B cell (primary cell): ENCODE data around the gene LIN54. TPM values are rescaled to one million over a fixed set of nuclear protein-coding genes. Genes with fewer than 3 reads are reported as not detected.

Experiments
- ATAC-seq: fragments of 200-7000 bp; cut with Tn5 transposase; one replicate; pipeline ENCODE4 v1.10.0; 2021; ENCODE audit warnings: low read depth, mild to moderate bottlenecking, moderate number of reproducible peaks, moderate library complexity
- CTCF ChIA-PET: fragments of 350-600 bp; sonication (Branson Sonifier 250); formaldehyde crosslinking; loops from one replicate; lab custom pipeline; 2021; ENCODE audit warnings: antibody characterized with exemption, inconsistent platforms; lab: Charles Lee
- POLR2A ChIA-PET: fragments of 350-600 bp; sonication (Branson Sonifier 250); formaldehyde crosslinking; loops from one replicate; lab custom pipeline; 2021; ENCODE audit warnings: antibody characterized with exemption; lab: Charles Lee
- DNase-seq: peaks from one replicate; pipeline ENCODE4 v3.0.0; 2013
- H2AFZ ChIP-seq: 2 replicates; pipeline ENCODE4 v1.6.1; 2012; ENCODE audit warnings: mild to moderate bottlenecking, low read depth, low read length; ENCODE audit not compliant: insufficient read depth, poor library complexity, severe bottlenecking
- H3K27ac ChIP-seq, 2 donors: 1 replicate in 1 of 2; 2 replicates in 1 of 2; pipeline ENCODE4 v1.5.1; 2012 to 2013; ENCODE audit warnings: low read length in 2 of 2, mild to moderate bottlenecking in 2 of 2, moderate library complexity in 1 of 2
- H3K27me3 ChIP-seq, 4 experiments: fragments of 200-600 bp in 1 of 4; sonication (generic) in 1 of 4; replicated peaks in 1 of 4; 1 replicate in 2 of 4; 2 replicates in 2 of 4; pipeline versions ENCODE4 v1.6.1 to v1.7.0; 2013 to 2016; ENCODE audit warnings: low read length in 3 of 4, mild to moderate bottlenecking in 2 of 4, mixed read lengths in 1 of 4, moderate library complexity in 1 of 4; ENCODE audit not compliant: insufficient read depth in 4 of 4, control insufficient read depth in 3 of 4; ENCODE audit errors: control extremely low read depth in 1 of 4
- H3K36me3 ChIP-seq, 2 experiments: replicated peaks in 1 of 2; 1 replicate in 1 of 2; 2 replicates in 1 of 2; pipeline versions ENCODE4 v1.6.1 to v1.7.1; 2013; ENCODE audit warnings: low read length in 1 of 2; ENCODE audit not compliant: insufficient read depth in 2 of 2, control insufficient read depth in 1 of 2; ENCODE audit errors: control extremely low read depth in 1 of 2, extremely low read depth in 1 of 2
- H3K4me1 ChIP-seq, 2 donors: fragments of 200-600 bp in 1 of 2; sonication (generic) in 1 of 2; 1 replicate in 1 of 2; 2 replicates in 1 of 2; pipeline versions ENCODE4 v1.5.1 to v1.6.1; 2013 to 2017; ENCODE audit warnings: low read length in 2 of 2; ENCODE audit not compliant: control insufficient read depth in 2 of 2, insufficient read depth in 2 of 2
- H3K4me2 ChIP-seq: replicated peaks from 2 replicates; pipeline ENCODE3; 2012; ENCODE audit warnings: mild to moderate bottlenecking, low read depth, low read length; ENCODE audit not compliant: poor library complexity, severe bottlenecking
- H3K4me3 ChIP-seq, 5 experiments: fragments of 200-600 bp in 1 of 5; sonication (generic) in 1 of 5; 1 replicate in 3 of 5; 2 replicates in 2 of 5; pipeline versions ENCODE4 v1.5.1 to v1.7.0; 2011 to 2016; ENCODE audit warnings: low read length in 4 of 5, mild to moderate bottlenecking in 4 of 5, low read depth in 2 of 5, control low read depth in 1 of 5, moderate library complexity in 1 of 5; ENCODE audit not compliant: insufficient read depth in 1 of 5; ENCODE audit errors: control extremely low read depth in 1 of 5, extremely low read depth in 1 of 5
- H3K79me2 ChIP-seq: fragments of 200-600 bp; sonication (generic); one replicate; pipeline ENCODE4 v1.6.0; 2016; ENCODE audit warnings: low read length; ENCODE audit not compliant: control insufficient read depth, insufficient read depth
- H3K9ac ChIP-seq: fragments of 200-600 bp; sonication (generic); 2 replicates; pipeline ENCODE4 v1.6.1; 2017; ENCODE audit warnings: mild to moderate bottlenecking, low read length, moderate library complexity
- H3K9me3 ChIP-seq, 3 donors: one replicate each; pipeline versions ENCODE4 v1.6.1 to v1.7.1; 2013; ENCODE audit warnings: low read length in 2 of 3; ENCODE audit not compliant: control insufficient read depth in 2 of 3, insufficient read depth in 1 of 3; ENCODE audit errors: control extremely low read depth in 1 of 3
- H4K20me1 ChIP-seq: 2 replicates; pipeline ENCODE4 v1.6.0; 2012; ENCODE audit warnings: mild to moderate bottlenecking, low read length; ENCODE audit not compliant: insufficient read depth, control insufficient read depth, poor library complexity, severe bottlenecking
- H3K27ac Mint-ChIP-seq: one replicate; pipeline ENCODE4 v1.8.0; 2021; ENCODE audit warnings: mixed read lengths
- H3K27me3 Mint-ChIP-seq: one replicate; pipeline ENCODE4 v1.8.0; 2021; ENCODE audit warnings: mixed read lengths
- H3K4me1 Mint-ChIP-seq: one replicate; pipeline ENCODE4 v1.8.0; 2021; ENCODE audit warnings: mixed read lengths
- H3K4me3 Mint-ChIP-seq: one replicate; pipeline ENCODE4 v1.8.0; 2021; ENCODE audit warnings: mixed read lengths
- H3K9me3 Mint-ChIP-seq: one replicate; pipeline ENCODE4 v1.8.0; 2022; ENCODE audit warnings: mixed read lengths; ENCODE audit not compliant: insufficient read depth
- EZH2 ChIP-seq: IDR thresholded peaks from 2 replicates; pipeline ENCODE4 v1.6.1; 2012; ENCODE audit warnings: borderline replicate concordance, low read depth, mild to moderate bottlenecking, moderate library complexity, low read length; ENCODE audit not compliant: insufficient read depth, poor library complexity, severe bottlenecking
- WGBS: methylation state at CpG from one replicate; pipeline ENCODE4 v1.1.5; 2013; ENCODE audit warnings: missing lambda C conversion rate; ENCODE audit not compliant: insufficient coverage; 5-methylcytosine and 5-hydroxymethylcytosine counted together
- intact Hi-C: fragments of 100-400 bp; cut with micrococcal nuclease; formaldehyde crosslinking; loops from one replicate; pipeline ENCODE4 v1.10.0; 2022
- polyA plus RNA-seq: library from polyadenylated mRNA; depleted of rRNA; stranded (reverse); fragments of >200 nt; gene quantifications from 2 replicates; pipeline ENCODE4 v1.2.3, GENCODE V29; 2012
- total RNA-seq, 2 donors: library from RNA; stranded (reverse); fragments of 120-200 nt in 1 of 2; gene quantifications; 1 replicate in 1 of 2; 2 replicates in 1 of 2; pipeline versions ENCODE4 v1.2.3 to v1.2.4, GENCODE V29; 2013 to 2022
- TF ChIP-seq, protein P1 (sequence below): fragments of 200-600 bp; IDR thresholded peaks from one replicate; pipeline ENCODE4 v1.8.0; 2022; ENCODE audit warnings: antibody characterized with exemption, mild to moderate bottlenecking

The LIN54 gene
- total and polyA plus RNA-seq, 2 donors (not counting 1 experiment from before 2014, with no cell fraction given): 3.8 to 19.2 TPM

DNA sequence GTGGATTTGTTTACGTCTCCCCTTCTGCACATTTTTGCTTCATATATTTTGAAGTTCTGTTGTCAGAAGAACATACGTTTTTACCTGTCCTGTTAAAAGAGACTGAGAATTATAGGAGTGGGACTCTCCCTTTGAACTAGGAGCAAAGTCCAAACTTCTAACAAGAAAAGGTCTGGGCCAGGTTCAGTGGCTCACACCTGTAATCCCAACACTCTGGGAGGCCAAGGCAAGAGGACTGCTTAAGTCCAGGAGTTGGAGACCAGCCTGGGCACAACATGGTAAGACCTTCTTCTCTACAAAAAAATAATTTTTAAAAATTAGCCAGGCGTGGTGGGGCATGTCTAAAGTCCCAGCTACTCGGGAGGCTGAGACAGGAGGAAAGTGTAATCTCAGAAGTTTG, 15.8 kb downstream of the LIN54 start:
- WGBS: 100% methylated on average over 2 of the region's 4 CpGs
- ATAC-seq (no peak), DNase-seq (no peak)
- Histone ChIP-seq H4K20me1 (peaks cover 7% of the 10 kb centered on the region), H3K79me2 (peaks cover 77% of the 10 kb centered on the region), H3K4me2 (no peak overlapping the region), H3K36me3 (peaks cover 0 to 2% of the 10 kb centered on the region in 2 experiments), H3K4me3 (no peak overlapping the region), H2AFZ (no peak overlapping the region), H3K9me3 (no peaks in the 10 kb centered on the region), H3K27ac (no peak overlapping the region), H3K9ac (no peak overlapping the region), H3K27me3 (no peaks in the 10 kb centered on the region), H3K4me1 (peaks cover 3% of the 10 kb centered on the region in 2 donors)
- Mint-ChIP-seq H3K27ac (no peak overlapping the region), H3K27me3 (no peaks in the 10 kb centered on the region), H3K4me1 (peaks cover 10% of the 10 kb centered on the region), H3K4me3 (no peak overlapping the region), H3K9me3 (no peaks in the 10 kb centered on the region)
- TF ChIP-seq EZH2: no peak
- TF ChIP-seq, protein P1, sequence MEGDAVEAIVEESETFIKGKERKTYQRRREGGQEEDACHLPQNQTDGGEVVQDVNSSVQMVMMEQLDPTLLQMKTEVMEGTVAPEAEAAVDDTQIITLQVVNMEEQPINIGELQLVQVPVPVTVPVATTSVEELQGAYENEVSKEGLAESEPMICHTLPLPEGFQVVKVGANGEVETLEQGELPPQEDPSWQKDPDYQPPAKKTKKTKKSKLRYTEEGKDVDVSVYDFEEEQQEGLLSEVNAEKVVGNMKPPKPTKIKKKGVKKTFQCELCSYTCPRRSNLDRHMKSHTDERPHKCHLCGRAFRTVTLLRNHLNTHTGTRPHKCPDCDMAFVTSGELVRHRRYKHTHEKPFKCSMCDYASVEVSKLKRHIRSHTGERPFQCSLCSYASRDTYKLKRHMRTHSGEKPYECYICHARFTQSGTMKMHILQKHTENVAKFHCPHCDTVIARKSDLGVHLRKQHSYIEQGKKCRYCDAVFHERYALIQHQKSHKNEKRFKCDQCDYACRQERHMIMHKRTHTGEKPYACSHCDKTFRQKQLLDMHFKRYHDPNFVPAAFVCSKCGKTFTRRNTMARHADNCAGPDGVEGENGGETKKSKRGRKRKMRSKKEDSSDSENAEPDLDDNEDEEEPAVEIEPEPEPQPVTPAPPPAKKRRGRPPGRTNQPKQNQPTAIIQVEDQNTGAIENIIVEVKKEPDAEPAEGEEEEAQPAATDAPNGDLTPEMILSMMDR: no peak
- CTCF ChIA-PET: interaction anchor here (0.6 to 1.2 kb wide), 2 partner anchors 12 to 43 kb away, joined by 3 read pairs; no protein-coding TSS in a partner anchor
- POLR2A ChIA-PET: no interaction called here
- intact Hi-C loops: no loop called here

- no peaks in the 10 kb centered on the region for H4K20me1 ChIP-seq
- Mint-ChIP-seq H3K27ac (peak overlapping the region; percentile 38), H3K4me3 (no peak overlapping the region), H3K4me1 (peaks cover 13% of the 10 kb centered on the region), H3K9me3 (peaks cover 5% of the 10 kb centered on the region), H3K27me3 (no peaks in the 10 kb centered on the region)
- peak overlapping the region; percentile 41 for H3K4me2 ChIP-seq
- H3K9me3 ChIP-seq: no peaks in the 10 kb centered on the region
- H3K9ac ChIP-seq: no peak overlapping the region
- ATAC-seq (no peak), DNase-seq (peak; percentile 13)
- H3K4me3 ChIP-seq: no peak overlapping the region
- peak overlapping the region; percentile 1 for H2AFZ ChIP-seq
- H3K4me1 ChIP-seq: peaks cover 10 to 11% of the 10 kb centered on the region in 2 donors
- H3K27me3 ChIP-seq: no peaks in the 10 kb centered on the region
- no peaks in the 10 kb centered on the region for H3K36me3 ChIP-seq
- no peak for TF ChIP-seq EZH2
- TF ChIP-seq, protein P1: no peak
- ChIA-PET POLR2A (no interaction called here), CTCF (no interaction called here)
- H3K27ac ChIP-seq: peak overlapping the region in 1 of 2 donors; percentile 13
- H3K79me2 ChIP-seq: peaks cover 67% of the 10 kb centered on the region
- WGBS: no CpG with 5 or more reads among the region's 2 CpGs
- intact Hi-C loops: no loop called here
Measured at GRCh38 chr4:82989575-82990429, 20.8 kb downstream of the LIN54 start.
